Measurements from ENCODE around the gene HPCAL1.

HPCAL1 gene

GRCh38 chr2:10366601-10367270 is 64.0 kb downstream of the HPCAL1 start:
- DNase-seq (ENCODE audit: low read depth in 2 of 3, low spot score in 1 of 3), result no peak

DNA sequence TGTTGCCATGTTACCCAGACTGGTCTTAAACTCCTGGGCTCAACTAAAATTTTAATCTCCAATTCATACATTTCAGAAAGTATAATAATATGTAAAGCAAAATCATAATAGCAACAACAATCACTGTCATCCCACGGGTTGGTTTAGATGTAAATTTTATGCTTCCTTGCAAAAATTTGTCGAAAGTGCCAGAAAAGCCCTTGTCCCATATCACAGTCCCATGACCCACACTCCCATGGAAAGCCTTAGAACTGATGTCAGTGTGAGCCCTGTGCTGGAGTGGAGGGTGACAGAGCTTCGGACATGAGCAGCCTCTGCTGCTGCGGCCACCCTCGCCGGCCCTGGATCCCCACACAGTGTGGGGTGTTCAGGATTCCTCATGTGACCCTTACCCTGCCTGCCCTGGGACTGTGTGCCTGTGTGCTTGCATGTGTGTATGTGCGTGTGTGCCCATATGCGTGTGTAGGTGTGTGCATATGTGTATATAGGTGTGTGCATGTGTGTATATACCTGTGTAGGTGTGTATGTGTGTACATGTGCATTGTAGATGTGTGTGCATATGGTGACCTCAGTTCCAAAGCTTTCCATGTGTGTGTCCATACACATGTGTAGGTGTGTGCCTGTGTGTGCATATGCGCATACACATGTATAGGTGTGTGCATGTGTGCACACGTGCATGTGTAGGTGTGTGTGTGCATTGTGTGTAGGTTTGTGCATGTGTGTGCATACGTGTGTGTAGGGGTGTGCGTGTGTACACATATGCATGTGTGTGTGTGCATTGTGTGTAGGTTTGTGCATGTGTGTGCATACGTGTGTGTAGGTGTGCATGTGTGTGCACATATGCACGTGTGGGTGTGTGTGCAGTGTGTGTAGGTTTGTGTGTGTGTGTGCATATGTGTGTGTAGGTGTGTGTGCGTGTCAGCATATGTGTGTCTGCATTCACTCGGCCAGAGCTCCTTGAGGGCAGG is 65.1 kb downstream of the HPCAL1 start:
- DNase-seq (ENCODE audit: low read depth in 2 of 3, low spot score in 1 of 3), result no peak

DNA sequence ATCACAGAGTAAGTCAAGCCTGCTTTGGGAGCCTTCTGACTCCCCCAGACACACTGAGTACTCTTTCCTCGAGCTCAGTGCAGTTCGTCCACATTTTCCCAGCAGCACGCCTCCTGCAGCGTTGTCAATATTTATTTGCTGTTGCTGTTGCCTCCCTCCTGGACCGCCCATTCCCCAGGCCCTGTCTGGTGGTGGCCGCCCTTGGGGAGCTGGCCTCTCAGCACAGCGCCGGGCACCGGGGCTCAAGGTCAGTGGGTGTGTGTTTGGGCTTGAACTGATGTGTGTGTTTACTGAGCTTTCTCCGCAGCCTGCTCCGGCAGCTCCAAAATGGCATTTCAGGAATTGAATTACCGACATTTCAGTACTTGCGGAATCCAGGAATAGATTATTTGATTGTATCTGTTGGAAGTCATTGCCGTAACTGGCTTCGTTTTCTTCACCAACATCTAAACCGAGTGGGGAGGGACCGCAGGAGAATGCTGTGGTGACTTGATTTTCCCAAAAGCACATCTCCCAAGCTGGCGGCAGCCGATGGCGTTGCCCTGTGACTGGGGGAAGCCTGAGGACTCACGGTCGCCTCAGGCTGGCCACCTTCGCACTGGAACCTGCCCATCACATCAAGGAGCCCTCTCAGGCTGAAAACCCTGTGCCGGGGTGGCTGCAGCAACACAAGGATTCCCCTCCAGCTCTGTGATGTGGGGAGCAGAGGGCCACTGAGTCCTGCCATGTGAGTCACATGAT is 66.0 kb downstream of the HPCAL1 start:
- DNase-seq (ENCODE audit: low read depth in 2 of 3, low spot score in 1 of 3), result no peak

- DNase-seq (ENCODE audit: low read depth in 2 of 3, low spot score in 1 of 3), result no peak
Observed at GRCh38 chr2:10369269-10370255, 66.9 kb downstream of the HPCAL1 start.

DNA sequence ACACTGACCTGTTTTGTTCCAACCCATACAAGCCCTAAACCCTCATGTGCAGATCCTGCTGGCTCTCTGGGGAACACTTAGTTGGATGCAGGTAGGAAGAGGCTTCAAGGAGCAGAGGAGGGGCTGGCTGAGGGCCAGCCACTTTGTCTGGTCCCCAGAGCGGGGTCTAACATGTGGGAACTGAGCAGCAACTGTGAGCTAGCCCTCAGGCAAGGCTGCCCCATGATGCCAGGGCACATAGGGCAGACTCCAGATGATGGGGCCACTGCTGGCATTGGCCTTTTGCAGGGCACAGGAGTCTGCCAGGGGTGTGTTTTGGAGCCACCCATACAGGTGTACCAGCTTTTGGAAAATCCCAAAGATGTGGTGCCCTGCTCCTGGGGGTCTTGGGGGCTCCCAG is 67.7 kb downstream of the HPCAL1 start:
- no peak for DNase-seq (ENCODE audit: low read depth in 2 of 3, low spot score in 1 of 3)

DNA sequence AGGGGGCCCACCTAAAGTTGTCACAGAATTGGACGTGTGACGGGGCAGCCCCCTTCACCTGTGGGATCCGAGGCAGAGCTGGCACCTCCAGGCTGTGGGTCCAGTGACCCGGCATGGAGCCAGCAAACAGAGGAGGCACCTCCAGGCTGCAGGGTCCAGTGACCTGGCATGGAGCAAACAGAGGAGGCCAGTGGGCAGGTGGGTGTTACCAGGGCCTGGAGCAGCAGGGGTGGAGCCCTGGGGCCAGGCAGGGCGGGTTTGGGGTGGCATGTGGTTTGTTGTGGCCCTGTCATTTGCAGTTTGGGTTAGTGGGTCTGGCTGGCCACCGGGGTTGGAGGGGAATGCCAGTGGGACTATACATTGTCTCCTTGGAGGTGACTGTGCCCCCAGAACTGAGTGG is 68.2 kb downstream of the HPCAL1 start:
- no peak for DNase-seq (ENCODE audit: low read depth in 2 of 3, low spot score in 1 of 3)

DNA sequence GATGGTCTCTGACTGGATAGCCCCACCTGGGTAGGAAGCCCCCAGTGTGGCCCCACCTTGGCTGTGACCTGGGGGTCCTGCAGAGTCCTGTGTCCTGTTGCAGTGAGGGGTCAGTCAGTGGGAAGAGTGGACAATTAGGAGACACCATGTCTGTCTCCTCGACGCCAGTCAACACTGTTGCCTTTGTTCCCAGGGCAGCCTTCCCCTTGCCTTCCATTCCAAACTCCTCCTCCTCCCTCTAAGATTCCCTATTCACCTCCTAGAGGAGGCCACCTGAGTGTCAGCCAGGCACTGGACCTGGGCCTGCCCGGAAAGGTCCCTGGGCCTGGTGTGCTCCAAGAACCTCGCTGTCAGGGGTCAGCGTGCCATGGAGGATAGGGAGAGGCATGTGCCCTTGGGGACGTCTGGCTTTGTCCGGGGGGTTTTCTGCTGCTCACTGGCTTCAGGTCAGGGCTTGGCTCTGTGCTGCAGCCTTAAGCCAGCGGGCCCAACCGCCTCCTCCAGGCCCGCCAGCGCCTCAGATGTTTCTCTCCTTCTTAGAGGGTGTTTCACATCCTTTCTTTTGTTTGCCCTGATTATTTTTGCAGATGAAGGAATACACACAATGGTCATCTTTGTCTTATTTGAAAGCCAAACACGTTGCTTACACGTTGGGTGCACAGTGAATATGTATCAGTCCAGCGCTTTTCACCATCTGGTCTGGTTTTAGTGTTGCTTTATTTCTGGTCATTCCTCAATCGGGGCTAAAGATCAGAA is 68.9 kb downstream of the HPCAL1 start:
- no peak for DNase-seq (ENCODE audit: low read depth in 2 of 3, low spot score in 1 of 3)

DNA sequence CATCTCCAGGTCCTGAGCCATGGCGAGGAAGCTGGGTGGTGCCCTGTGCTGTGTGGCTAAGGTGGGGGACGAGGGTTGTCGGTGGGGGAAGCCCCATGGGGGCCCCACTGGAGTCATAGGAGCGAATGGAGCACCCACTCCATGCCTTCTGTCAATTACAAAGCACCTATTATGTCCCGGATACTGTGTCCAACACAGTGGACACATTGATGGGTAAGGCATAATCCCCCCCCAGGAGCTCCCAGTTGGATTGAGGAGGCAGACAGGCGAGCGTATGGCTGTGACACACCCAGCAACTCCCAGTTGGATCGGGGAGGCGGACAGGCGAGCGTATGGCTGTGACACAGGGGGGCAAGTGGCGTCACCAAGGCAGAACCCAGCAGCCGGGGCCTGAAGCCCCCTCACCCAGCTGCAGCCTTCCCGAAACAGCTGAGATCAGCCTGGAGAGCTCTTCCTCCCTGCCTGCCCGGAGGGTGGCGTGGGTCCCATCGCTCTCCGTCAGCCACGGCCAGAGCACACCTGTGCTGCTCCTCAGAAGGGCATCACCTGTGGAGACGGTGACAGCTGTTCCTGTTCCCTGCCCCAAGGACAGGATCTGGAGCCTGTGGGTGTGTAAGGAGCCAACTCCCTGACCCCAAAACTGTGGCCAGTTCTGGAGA is 69.6 kb downstream of the HPCAL1 start:
- DNase-seq (ENCODE audit: low read depth in 2 of 3, low spot score in 1 of 3), result no peak

GRCh38 chr2:10372862-10373240 is 70.1 kb downstream of the HPCAL1 start:
- no peak for DNase-seq (ENCODE audit: low read depth in 2 of 3, low spot score in 1 of 3)

GRCh38 chr2:10373931-10374330 is 71.2 kb downstream of the HPCAL1 start:
- DNase-seq (ENCODE audit: low read depth in 2 of 3, low spot score in 1 of 3), result no peak

DNA sequence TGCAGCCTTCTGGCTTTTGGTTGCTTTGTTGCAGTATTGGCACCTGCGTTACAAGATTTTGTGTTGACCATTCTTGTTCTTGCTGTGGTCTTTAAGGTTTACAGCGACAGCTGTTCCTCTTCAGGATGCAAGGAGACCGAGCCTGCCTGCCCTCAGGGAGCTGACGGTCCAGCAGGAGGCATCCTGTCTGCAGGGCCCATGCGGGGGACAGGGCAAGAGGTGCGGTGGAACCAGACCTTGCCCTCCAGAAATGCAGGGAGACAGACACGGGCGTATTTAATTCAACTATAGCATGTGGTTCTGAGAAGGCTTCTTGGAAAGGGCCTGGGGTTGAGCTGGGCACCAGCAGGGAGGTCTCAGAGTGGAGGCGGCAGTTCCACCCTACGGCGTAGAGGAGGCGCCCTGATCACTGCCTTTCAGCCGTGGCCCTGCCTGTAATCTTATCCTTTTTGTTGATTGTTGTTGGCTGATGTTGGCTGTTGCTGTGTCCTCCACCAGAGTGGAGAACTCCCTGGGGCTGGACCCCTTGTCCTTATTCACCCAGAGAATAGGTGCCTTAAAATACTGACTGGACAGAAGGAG is 71.7 kb downstream of the HPCAL1 start:
- no peak for DNase-seq (ENCODE audit: low read depth in 2 of 3, low spot score in 1 of 3)

DNA sequence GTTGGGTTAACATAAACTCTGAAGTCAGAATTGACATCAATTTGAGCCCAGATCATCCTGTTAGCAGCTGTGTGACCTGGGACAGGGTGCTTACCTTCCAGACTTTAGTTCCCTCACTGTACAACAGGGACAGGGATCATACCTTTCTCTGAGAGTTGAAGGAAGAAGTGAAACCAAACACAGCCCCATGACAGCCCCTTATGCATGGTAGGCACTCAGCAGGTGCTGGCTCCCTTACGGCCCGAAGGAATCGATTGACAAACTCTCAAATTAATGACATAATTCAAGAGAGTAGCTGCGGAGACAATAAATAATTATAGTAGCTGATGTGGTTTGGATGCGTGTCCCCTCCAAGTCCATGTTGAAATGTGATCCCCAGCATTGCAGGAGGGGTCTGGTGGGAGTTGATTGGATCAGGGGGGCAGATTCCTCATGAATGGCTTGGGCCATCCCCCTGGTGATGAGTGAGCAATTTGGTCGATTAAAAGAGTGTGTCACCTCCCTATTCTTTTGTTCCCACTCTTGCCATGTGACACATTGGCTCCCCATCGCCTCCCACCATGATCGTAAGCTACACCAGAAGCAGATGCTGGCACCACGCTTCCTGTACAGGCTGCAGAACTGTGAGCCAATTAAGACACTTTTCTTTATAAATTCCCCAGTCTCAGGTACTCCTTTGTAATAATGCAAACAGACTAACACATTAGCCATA is 73.0 kb downstream of the HPCAL1 start:
- DNase-seq (ENCODE audit: low read depth in 2 of 3, low spot score in 1 of 3), result no peak

DNA sequence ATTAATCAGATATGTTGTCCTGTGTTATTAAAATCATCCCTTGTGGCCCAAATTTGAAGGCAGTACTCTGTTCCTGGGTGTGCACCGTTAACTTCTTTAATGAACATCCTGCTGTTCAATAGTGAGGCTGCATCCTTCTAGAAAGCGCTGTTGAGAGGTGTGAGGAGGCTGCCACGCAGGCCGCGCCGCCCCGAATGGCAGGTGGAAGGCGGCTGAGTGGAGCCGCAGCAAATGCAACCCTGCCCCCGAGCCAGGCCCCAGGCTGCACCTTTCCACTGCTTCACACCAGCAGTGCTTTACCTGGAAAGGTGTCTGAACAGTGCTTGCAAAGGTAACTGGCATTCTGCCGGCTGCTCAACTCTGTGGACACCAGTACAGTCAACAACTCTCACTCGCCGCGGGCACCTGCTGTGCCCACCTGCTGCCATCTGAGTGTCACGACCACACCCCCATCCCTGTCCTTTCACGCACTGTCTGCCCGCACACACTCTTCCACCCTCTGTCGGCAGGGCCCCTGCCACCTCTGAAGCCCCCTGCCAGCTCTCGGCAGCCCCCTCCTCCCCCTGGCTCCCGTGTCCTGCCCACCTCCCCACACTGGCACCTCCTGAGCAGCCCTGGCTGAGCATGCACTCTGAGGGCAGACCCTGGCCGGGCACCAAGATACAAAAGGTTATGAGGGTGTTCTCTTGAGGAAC is 74.5 kb downstream of the HPCAL1 start:
- no peak for DNase-seq (ENCODE audit: low read depth in 2 of 3, low spot score in 1 of 3)

- DNase-seq (ENCODE audit: low read depth in 2 of 3, low spot score in 1 of 3), result no peak
Observed at GRCh38 chr2:10377747-10378085, 75.0 kb downstream of the HPCAL1 start.

DNA sequence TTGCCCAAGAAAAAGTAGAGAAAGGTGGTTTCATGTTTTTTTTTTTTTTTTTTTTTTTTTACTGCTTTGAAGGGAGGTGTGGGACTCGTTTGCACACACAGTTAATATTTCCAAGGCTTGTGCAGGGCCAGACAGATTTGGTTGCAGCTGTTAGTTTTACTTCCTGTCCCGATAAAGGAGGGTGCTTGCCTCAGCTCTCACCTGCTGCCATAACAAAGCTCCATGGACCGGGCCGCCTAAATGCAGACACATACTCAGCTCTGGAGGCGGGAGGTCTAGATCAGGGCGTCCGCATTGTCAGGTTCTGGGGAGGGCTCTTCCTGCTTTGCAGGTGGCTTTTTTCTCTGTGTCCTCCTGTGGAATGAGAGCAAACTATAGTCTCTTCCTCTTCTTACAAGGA is 75.5 kb downstream of the HPCAL1 start:
- DNase-seq (ENCODE audit: low read depth in 2 of 3, low spot score in 1 of 3), result no peak

DNA sequence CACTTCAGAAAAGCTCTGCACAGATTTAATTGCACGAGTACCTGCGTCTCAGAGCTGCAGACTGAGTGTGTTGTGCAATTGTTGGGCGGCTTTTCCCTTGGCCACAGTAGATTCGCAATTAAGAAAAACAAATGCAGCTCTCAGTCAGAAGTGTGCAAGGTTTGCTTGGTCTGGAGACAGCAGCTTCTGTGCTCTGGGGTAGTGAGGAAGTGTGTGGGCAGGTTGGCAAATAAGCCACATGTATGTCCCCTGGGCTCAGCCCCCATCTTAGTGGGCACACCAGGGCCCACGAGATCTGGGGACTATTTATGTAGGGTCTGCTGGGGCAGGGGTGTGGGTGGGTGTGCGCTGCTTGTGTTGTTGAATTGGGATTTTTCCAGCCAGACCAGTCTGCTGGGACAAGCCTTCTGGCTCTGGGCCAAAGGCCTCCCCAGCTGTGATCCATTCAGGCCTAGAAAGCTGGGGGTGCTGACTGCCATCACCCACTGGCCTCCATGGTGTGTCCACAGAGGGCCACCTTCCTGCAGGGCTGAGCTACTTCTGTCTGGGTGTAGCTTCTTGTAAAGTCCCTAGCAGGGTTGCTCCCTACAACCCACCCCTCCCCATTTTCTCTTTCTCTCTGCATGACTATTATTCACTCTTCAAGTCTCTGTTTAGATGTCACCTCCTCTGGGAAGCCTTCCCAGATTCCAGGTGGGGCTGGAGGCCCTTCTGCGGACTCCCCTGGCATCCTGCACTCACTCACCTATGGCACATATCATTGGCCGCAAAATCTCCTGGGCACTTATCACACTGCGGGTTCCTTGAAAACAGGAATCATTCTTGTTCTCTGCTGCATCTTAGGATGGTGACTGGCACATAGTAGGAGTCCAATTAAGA is 77.6 kb downstream of the HPCAL1 start:
- no peak for DNase-seq (ENCODE audit: low read depth in 2 of 3, low spot score in 1 of 3)

GRCh38 chr2:10381997-10382353 is 79.3 kb downstream of the HPCAL1 start:
- DNase-seq (ENCODE audit: low read depth in 2 of 3, low spot score in 1 of 3), result no peak
